ENCODE results near the gene CACNA2D1.

CACNA2D1 gene

DNA sequence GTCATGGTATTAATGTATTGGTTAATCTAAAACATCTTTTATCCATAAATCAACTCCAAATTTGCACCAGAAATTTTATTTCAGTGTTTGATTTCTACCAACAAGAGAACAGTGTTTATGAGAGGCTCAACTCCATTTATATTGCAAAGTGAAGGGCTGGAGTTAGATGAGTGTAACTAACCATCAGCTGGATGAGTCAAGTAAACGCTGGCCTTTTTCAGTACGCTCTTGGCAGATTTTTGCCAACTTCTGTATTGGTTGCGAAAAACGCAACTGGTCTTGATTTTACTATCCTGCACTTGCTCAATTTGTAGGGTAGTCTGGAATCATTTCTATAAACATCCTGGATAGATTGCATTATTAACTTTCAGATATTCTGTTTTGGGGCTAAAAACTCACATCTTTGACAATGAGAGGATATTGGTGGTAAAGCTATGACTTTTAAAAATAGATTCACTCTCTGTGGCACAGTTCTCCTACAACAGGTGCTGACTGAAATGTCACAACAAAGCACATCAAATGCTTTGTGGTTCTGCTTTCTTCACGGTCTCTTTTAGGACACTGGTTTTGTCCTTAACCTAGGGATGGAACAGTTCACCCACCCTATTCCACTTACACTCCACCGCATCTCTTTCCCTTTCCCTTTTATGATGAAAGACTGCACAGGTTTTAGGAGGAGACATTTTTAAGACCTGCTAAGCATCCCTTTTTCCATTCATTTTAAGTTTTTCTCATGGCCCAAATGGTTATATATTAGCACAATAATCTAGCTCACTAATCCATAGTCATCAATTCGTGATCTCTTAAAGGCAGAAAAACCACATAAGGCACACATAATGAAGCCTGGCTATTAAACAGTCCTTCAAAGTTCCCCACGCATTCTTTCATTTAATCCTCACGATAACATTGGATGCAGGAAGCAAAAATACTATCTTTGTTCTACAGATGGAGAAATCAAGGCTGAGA, 12.8 kb downstream of the CACNA2D1 start:
- no peak overlapping the region for H3K4me3 ChIP-seq (ENCODE audit: low read depth, low read length)
- no peak for DNase-seq (ENCODE audit: low read depth)
- TF ChIP-seq, protein P1, sequence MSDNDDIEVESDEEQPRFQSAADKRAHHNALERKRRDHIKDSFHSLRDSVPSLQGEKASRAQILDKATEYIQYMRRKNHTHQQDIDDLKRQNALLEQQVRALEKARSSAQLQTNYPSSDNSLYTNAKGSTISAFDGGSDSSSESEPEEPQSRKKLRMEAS (IDR thresholded peaks at IDR 0.05; ENCODE audit: low read depth, low read length): no peak
- no peak for TF ChIP-seq CTCF (IDR thresholded peaks at IDR 0.05; ENCODE audit: low read depth, low read length)
- TF ChIP-seq POLR2A (IDR thresholded peaks at IDR 0.05; ENCODE audit: extremely low read depth, insufficient read length): no peak
- TF ChIP-seq MYC (IDR thresholded peaks at IDR 0.05; ENCODE audit: low read depth, low read length): no peak

GRCh38 chr7:82429408-82429807, 14.2 kb downstream of the CACNA2D1 start:
- TF ChIP-seq MYC (IDR thresholded peaks at IDR 0.05; ENCODE audit: low read depth, low read length): no peak
- TF ChIP-seq, protein P1 (IDR thresholded peaks at IDR 0.05; ENCODE audit: low read depth, low read length): no peak
- no peak for TF ChIP-seq POLR2A (IDR thresholded peaks at IDR 0.05; ENCODE audit: extremely low read depth, insufficient read length)
- no peak for TF ChIP-seq CTCF (IDR thresholded peaks at IDR 0.05; ENCODE audit: low read depth, low read length)
- H3K4me3 ChIP-seq (ENCODE audit: low read depth, low read length): no peak overlapping the region
- no peak for DNase-seq (ENCODE audit: low read depth)

GRCh38 chr7:82428186-82428961, 15.2 kb downstream of the CACNA2D1 start:
- TF ChIP-seq, protein P1 (IDR thresholded peaks at IDR 0.05; ENCODE audit: low read depth, low read length): no peak
- no peak for TF ChIP-seq POLR2A (IDR thresholded peaks at IDR 0.05; ENCODE audit: extremely low read depth, insufficient read length)
- no peak for TF ChIP-seq CTCF (IDR thresholded peaks at IDR 0.05; ENCODE audit: low read depth, low read length)
- no peak for TF ChIP-seq MYC (IDR thresholded peaks at IDR 0.05; ENCODE audit: low read depth, low read length)
- DNase-seq (ENCODE audit: low read depth): no peak
- H3K4me3 ChIP-seq (ENCODE audit: low read depth, low read length): no peak overlapping the region

GRCh38 chr7:82423446-82423845, 20.1 kb downstream of the CACNA2D1 start:
- DNase-seq (ENCODE audit: low read depth): no peak
- no peak overlapping the region for H3K4me3 ChIP-seq (ENCODE audit: low read depth, low read length)
- TF ChIP-seq MYC (IDR thresholded peaks at IDR 0.05; ENCODE audit: low read depth, low read length) (no peak), POLR2A (IDR thresholded peaks at IDR 0.05; ENCODE audit: extremely low read depth, insufficient read length) (no peak), CTCF (IDR thresholded peaks at IDR 0.05; ENCODE audit: low read depth, low read length) (no peak)
- TF ChIP-seq, protein P1 (IDR thresholded peaks at IDR 0.05; ENCODE audit: low read depth, low read length): no peak

DNA sequence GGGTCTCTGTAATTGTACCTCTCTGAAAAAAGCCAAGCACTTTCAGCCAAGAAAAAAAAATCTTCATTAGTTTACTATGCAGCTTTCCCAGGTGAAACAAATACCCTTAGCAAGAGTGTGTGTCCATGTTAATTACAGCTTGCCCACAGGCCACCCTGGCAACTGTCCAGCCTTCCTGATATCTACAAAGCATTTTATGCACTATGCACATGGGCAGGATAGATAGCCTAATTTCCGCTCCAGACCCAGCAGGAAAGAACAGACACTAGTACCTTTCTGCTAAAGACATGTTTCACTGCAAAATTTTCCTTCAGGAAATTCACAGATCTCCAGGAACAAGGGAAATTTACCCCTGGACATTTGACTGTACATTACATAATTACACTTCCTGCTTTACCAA, 24.4 kb downstream of the CACNA2D1 start:
- DNase-seq (ENCODE audit: low read depth): no peak
- H3K4me3 ChIP-seq (ENCODE audit: low read depth, low read length): no peak overlapping the region

More for the DNA sequence above, 24.4 kb downstream of the CACNA2D1 start:
- no peak for TF ChIP-seq POLR2A (IDR thresholded peaks at IDR 0.05; ENCODE audit: extremely low read depth, insufficient read length)
- TF ChIP-seq, protein P1 (IDR thresholded peaks at IDR 0.05; ENCODE audit: low read depth, low read length): no peak
